ENCODE results near the gene PAM.

The PAM gene

GRCh38 chr5:102850503-102850902 lies 95.4 kb downstream of the PAM start:
- no peak for TF ChIP-seq FOXP2 (optimal IDR thresholded peaks at IDR 0.05; ENCODE audit: borderline replicate concordance, extremely low read depth, extremely low read length, insufficient read depth)
- TF ChIP-seq SIN3A (IDR thresholded peaks at IDR 0.05; ENCODE audit: borderline replicate concordance, insufficient read depth, low read length) = no peak
- no peak for TF ChIP-seq REST (IDR thresholded peaks at IDR 0.05; ENCODE audit: insufficient read depth in 1 of 2, low read depth in 2 of 2, low read length in 2 of 2)
- TF ChIP-seq TAF1 (IDR thresholded peaks at IDR 0.05; ENCODE audit: borderline replicate concordance, insufficient read depth, low read length) = no peak
- no peak for TF ChIP-seq POLR2AphosphoS5 (IDR thresholded peaks at IDR 0.05; ENCODE audit: low read depth, low read length)

- TF ChIP-seq SIN3A (IDR thresholded peaks at IDR 0.05; ENCODE audit: borderline replicate concordance, insufficient read depth, low read length) (no peak), POLR2AphosphoS5 (IDR thresholded peaks at IDR 0.05; ENCODE audit: low read depth, low read length) (no peak), FOXP2 (optimal IDR thresholded peaks at IDR 0.05; ENCODE audit: borderline replicate concordance, extremely low read depth, extremely low read length, insufficient read depth) (no peak), TAF1 (IDR thresholded peaks at IDR 0.05; ENCODE audit: borderline replicate concordance, insufficient read depth, low read length) (no peak), REST (IDR thresholded peaks at IDR 0.05; ENCODE audit: insufficient read depth in 1 of 2, low read depth in 2 of 2, low read length in 2 of 2) (no peak)
These were observed 98.6 kb downstream of the PAM start for GRCh38 chr5:102853680-102854079.

- no peak for TF ChIP-seq SIN3A (IDR thresholded peaks at IDR 0.05; ENCODE audit: borderline replicate concordance, insufficient read depth, low read length)
- no peak for TF ChIP-seq FOXP2 (optimal IDR thresholded peaks at IDR 0.05; ENCODE audit: borderline replicate concordance, extremely low read depth, extremely low read length, insufficient read depth)
- no peak for TF ChIP-seq TAF1 (IDR thresholded peaks at IDR 0.05; ENCODE audit: borderline replicate concordance, insufficient read depth, low read length)
- TF ChIP-seq POLR2AphosphoS5 (IDR thresholded peaks at IDR 0.05; ENCODE audit: low read depth, low read length) = no peak
- no peak for TF ChIP-seq REST (IDR thresholded peaks at IDR 0.05; ENCODE audit: insufficient read depth in 1 of 2, low read depth in 2 of 2, low read length in 2 of 2)
These were observed 100.7 kb downstream of the PAM start for GRCh38 chr5:102855681-102856388.

- TF ChIP-seq FOXP2 (optimal IDR thresholded peaks at IDR 0.05; ENCODE audit: borderline replicate concordance, extremely low read depth, extremely low read length, insufficient read depth) (no peak), REST (IDR thresholded peaks at IDR 0.05; ENCODE audit: insufficient read depth in 1 of 2, low read depth in 2 of 2, low read length in 2 of 2) (no peak), POLR2AphosphoS5 (IDR thresholded peaks at IDR 0.05; ENCODE audit: low read depth, low read length) (no peak), SIN3A (IDR thresholded peaks at IDR 0.05; ENCODE audit: borderline replicate concordance, insufficient read depth, low read length) (no peak), TAF1 (IDR thresholded peaks at IDR 0.05; ENCODE audit: borderline replicate concordance, insufficient read depth, low read length) (no peak)
These were observed 101.3 kb downstream of the PAM start for GRCh38 chr5:102856389-102856777.

Measured in PFSK-1 (cell line).